GM10266 (cell line): ENCODE measurements around the gene BPIFB3.
"Not testable (repeated sequence)": the region's sequence is repeated elsewhere in the genome, so short reads cannot be mapped to it uniquely, and the experiment has no call there.

Source experiments
- DNase-seq: peaks from one replicate; pipeline ENCODE4 v3.0.0; 2012; ENCODE audit errors: extremely low spot score
- CTCF ChIP-seq: IDR thresholded peaks from 2 replicates; pipeline ENCODE4 v1.5.1; 2012; ENCODE audit warnings: mild to moderate bottlenecking, low read depth; ENCODE audit not compliant: control insufficient read depth, insufficient read depth; ENCODE audit errors: missing control alignments

Gene BPIFB3

GRCh38 chr20:33120934-33121333, 67.2 kb downstream of the BPIFB3 start:
- TF ChIP-seq CTCF, result no peak
- no peak for DNase-seq

DNA sequence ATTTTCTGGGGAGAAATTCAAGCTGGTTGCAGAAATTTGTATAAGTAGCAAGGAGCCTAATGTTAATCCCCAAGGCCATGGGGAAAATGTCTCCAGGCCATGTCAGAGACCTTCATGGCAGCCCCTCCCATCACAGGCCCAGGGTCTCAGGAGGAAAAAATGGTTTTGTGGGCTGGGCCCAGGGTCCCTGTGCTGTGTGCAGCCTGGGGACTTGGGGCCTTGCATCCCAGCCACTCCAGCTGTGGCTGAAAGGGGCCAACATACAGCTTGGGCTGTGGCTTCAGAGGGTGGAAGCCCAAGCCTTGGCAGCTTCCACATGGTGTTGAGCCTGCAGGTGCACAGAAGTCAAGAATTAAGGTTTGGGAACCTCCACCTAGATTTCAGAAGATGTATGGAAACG, 68.6 kb downstream of the BPIFB3 start:
- DNase-seq, result not testable (repeated sequence)
